GM23248 (cell line): ENCODE measurements around the gene NCOR2. TPM values are rescaled to one million over a fixed set of nuclear protein-coding genes. Genes with fewer than 3 reads are reported as not detected.

Experiments used
- DNase-seq: peaks from one replicate; pipeline ENCODE4 v3.0.0-alpha.2; 2015
- H2AFZ ChIP-seq: fragments of 200-600 bp; sonication (generic); 2 replicates; pipeline ENCODE4 v1.6.1; 2016; ENCODE audit warnings: antibody characterized with exemption
- H3F3A ChIP-seq: fragments of 200-600 bp; sonication (generic); 2 replicates; pipeline ENCODE4 v1.6.1; 2016; ENCODE audit warnings: mild to moderate bottlenecking, antibody characterized with exemption, mixed run types; ENCODE audit not compliant: insufficient read depth
- H3K27ac ChIP-seq: fragments of 200-600 bp; sonication (generic); 2 replicates; pipeline ENCODE4 v1.5.1; 2016; ENCODE audit warnings: mild to moderate bottlenecking
- H3K27me3 ChIP-seq: fragments of 200-600 bp; sonication (generic); replicated peaks from 2 replicates; pipeline ENCODE4 v1.6.1; 2016; ENCODE audit warnings: mild to moderate bottlenecking; ENCODE audit not compliant: insufficient read depth
- H3K36me3 ChIP-seq: fragments of 200-600 bp; sonication (generic); 2 replicates; pipeline ENCODE4 v1.6.1; 2016; ENCODE audit warnings: low read depth, mild to moderate bottlenecking
- H3K4me1 ChIP-seq: fragments of 200-600 bp; sonication (generic); 2 replicates; pipeline ENCODE4 v1.6.1; 2016; ENCODE audit warnings: mild to moderate bottlenecking; ENCODE audit not compliant: insufficient read depth
- H3K4me2 ChIP-seq: fragments of 200-600 bp; sonication (generic); one replicate; pipeline ENCODE4 v1.6.1; 2016; ENCODE audit warnings: mild to moderate bottlenecking; ENCODE audit not compliant: unreplicated experiment
- H3K4me3 ChIP-seq: fragments of 200-600 bp; sonication (generic); 2 replicates; pipeline ENCODE4 v1.5.1; 2016; ENCODE audit warnings: mild to moderate bottlenecking
- H3K79me2 ChIP-seq: fragments of 200-600 bp; sonication (generic); 2 replicates; pipeline ENCODE4 v1.6.1; 2016; ENCODE audit warnings: mild to moderate bottlenecking; ENCODE audit not compliant: insufficient read depth
- H3K9ac ChIP-seq: fragments of 200-600 bp; sonication (generic); 2 replicates; pipeline ENCODE4 v1.6.1; 2016; ENCODE audit warnings: mild to moderate bottlenecking
- H3K9me2 ChIP-seq: fragments of 200-600 bp; sonication (generic); 2 replicates; pipeline ENCODE4 v1.6.1; 2016; ENCODE audit warnings: mixed run types, mild to moderate bottlenecking, moderate library complexity; ENCODE audit not compliant: insufficient read depth
- H3K9me3 ChIP-seq: fragments of 200-600 bp; sonication (generic); one replicate; pipeline ENCODE4 v1.6.1; 2017; ENCODE audit warnings: low read depth
- H4K20me1 ChIP-seq: fragments of 200-600 bp; sonication (generic); 2 replicates; pipeline ENCODE4 v1.6.0; 2016; ENCODE audit not compliant: insufficient read depth
- EZH2 ChIP-seq: fragments of 200-600 bp; sonication (generic); IDR thresholded peaks from 2 replicates; pipeline ENCODE4 v1.6.1; 2018; ENCODE audit warnings: antibody characterized with exemption, mild to moderate bottlenecking; ENCODE audit not compliant: insufficient read depth, poor library complexity, severe bottlenecking
- EZH2phosphoT487 ChIP-seq: fragments of 200-600 bp; sonication (generic); IDR thresholded peaks from 2 replicates; pipeline ENCODE4 v1.6.1; 2018; ENCODE audit warnings: antibody characterized with exemption, moderate library complexity, mild to moderate bottlenecking, low read depth; ENCODE audit not compliant: insufficient read depth
- WGBS, 2 experiments: methylation state at CpG; one replicate each; pipeline ENCODE4 v1.1.6; 2015 to 2017; ENCODE audit warnings: low lambda C conversion rate in 2 of 2, low coverage in 1 of 2; ENCODE audit errors: missing lambda C conversion rate in 2 of 2; 5-methylcytosine and 5-hydroxymethylcytosine counted together
- in situ Hi-C: fragments of 300-500 bp; cut with MboI; formaldehyde crosslinking; loops from 2 replicates; pipeline ENCODE4 v1.15.0; 2020
- polyA plus RNA-seq: library from polyadenylated mRNA; unstranded; fragments of >200 nt; fragmentation: Nextera tagmentation; extraction: Ambion mirVana; gene quantifications from 2 replicates; pipeline ENCODE4 v1.2.1, GENCODE V29; 2016
- total RNA-seq: library from RNA; depleted of rRNA; stranded (reverse); fragments of >200 nt; shearing (Covaris generic); gene quantifications from 2 replicates; pipeline ENCODE4 v1.2.3, GENCODE V29; 2014

The NCOR2 gene
- total and polyA plus RNA-seq, 2 experiments from 2014 or later: 37.7 to 43.5 TPM

GRCh38 chr12:124612410-124612680 is 44.9 kb upstream of the NCOR2 start:
- DNase-seq: no peak
- no peaks in the 10 kb centered on the region for H3K27me3 ChIP-seq
- H3K9me2 ChIP-seq: no peaks in the 10 kb centered on the region
- 90 to 95% methylated on average over 4 of the region's 4 CpGs for WGBS, 2 experiments
- no peaks in the 10 kb centered on the region for H3K9me3 ChIP-seq
- in situ Hi-C loops: no loop called here
- TF ChIP-seq EZH2phosphoT487 (no peak), EZH2 (no peak)
- no peaks in the 10 kb centered on the region for H3K4me1 ChIP-seq
- no peak overlapping the region for H3K4me2 ChIP-seq
- H3K4me3 ChIP-seq: no peak overlapping the region
- H3K9ac ChIP-seq: no peak overlapping the region
- no peaks in the 10 kb centered on the region for H4K20me1 ChIP-seq
- no peaks in the 10 kb centered on the region for H3K79me2 ChIP-seq
- H3F3A ChIP-seq: no peaks in the 10 kb centered on the region
- H3K27ac ChIP-seq: no peak overlapping the region
- H3K36me3 ChIP-seq: no peaks in the 10 kb centered on the region
- no peak overlapping the region for H2AFZ ChIP-seq

- H3K27me3 ChIP-seq: no peaks in the 10 kb centered on the region
- in situ Hi-C loops: no loop called here
- no peak overlapping the region for H2AFZ ChIP-seq
- no peaks in the 10 kb centered on the region for H3K4me1 ChIP-seq
- H3K27ac ChIP-seq: no peak overlapping the region
- 84 to 91% methylated on average over 15 of the region's 15 CpGs for WGBS, 2 experiments
- no peaks in the 10 kb centered on the region for H4K20me1 ChIP-seq
- H3K79me2 ChIP-seq: no peaks in the 10 kb centered on the region
- H3K9me3 ChIP-seq: no peaks in the 10 kb centered on the region
- no peaks in the 10 kb centered on the region for H3K36me3 ChIP-seq
- no peak overlapping the region for H3K4me3 ChIP-seq
- TF ChIP-seq EZH2phosphoT487 (no peak), EZH2 (no peak)
- no peak overlapping the region for H3K9ac ChIP-seq
- H3F3A ChIP-seq: no peaks in the 10 kb centered on the region
- no peak for DNase-seq
- no peaks in the 10 kb centered on the region for H3K9me2 ChIP-seq
- H3K4me2 ChIP-seq: no peak overlapping the region
These were observed 44.4 kb upstream of the NCOR2 start for GRCh38 chr12:124611559-124612409.

DNA sequence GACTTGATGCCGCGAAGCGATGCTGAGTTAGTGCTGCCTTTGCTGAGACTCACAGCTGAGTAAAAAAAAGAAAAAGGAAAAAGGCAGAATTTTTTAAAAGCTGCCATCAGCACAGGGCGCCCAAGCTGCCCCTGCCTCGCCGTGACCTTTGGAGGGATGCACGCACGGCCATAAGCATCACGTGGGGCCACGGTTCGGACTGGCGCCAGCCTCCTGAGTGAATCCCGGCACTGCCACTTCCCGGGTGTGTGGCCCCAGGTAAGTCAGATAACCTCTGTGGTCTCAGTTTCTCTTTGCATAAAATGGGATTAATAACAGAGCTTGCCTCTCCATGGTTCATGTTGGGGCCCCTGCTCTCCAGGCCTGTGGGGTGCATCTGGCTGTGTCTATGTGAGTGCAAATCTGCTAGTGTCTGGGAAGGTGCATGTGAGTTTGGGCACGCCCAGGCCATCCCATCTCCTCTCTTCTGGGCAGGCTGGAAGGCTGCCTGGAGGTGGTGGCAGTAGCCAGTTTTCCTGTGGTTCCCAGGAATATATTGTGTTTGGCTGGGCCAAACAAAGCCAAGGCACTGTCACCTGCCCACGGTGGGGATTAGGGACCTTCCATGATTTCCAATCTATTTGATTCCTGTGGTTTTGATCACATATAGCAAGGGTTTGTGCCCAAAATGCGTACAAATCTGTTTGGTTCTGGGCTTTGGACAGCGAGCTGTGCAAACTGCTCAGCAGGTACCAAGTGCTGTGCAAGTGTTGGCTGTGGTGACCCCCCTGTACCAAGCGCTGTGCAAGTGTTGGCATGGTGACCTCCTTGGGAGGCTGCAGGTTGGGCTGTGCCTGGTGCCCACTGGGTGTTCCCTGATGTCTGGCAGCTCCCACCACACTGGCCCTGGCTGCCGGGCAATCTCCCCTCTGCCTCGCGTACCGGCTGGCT is 43.5 kb upstream of the NCOR2 start:
- no peak overlapping the region for H3K27ac ChIP-seq
- no peaks in the 10 kb centered on the region for H3K79me2 ChIP-seq
- no peaks in the 10 kb centered on the region for H3F3A ChIP-seq
- no peak for DNase-seq
- no peaks in the 10 kb centered on the region for H3K9me2 ChIP-seq
- no peaks in the 10 kb centered on the region for H3K4me1 ChIP-seq
- H3K4me2 ChIP-seq: no peak overlapping the region
- no peaks in the 10 kb centered on the region for H3K27me3 ChIP-seq
- H4K20me1 ChIP-seq: no peaks in the 10 kb centered on the region
- no peak overlapping the region for H3K4me3 ChIP-seq
- in situ Hi-C loops: no loop called here
- WGBS, 2 experiments: 95 to 96% methylated on average over 22 to 23 of the region's 23 CpGs
- no peaks in the 10 kb centered on the region for H3K36me3 ChIP-seq
- TF ChIP-seq EZH2phosphoT487 (no peak), EZH2 (no peak)
- no peak overlapping the region for H2AFZ ChIP-seq
- H3K9ac ChIP-seq: no peak overlapping the region
- no peaks in the 10 kb centered on the region for H3K9me3 ChIP-seq

- no peak for TF ChIP-seq EZH2phosphoT487
- TF ChIP-seq EZH2: no peak
- no peak for DNase-seq
- WGBS, 2 experiments: 93 to 96% methylated on average over 9 of the region's 9 CpGs
These were observed 42.7 kb upstream of the NCOR2 start for GRCh38 chr12:124610021-124610612.

More at GRCh38 chr12:124610021-124610612, 42.7 kb upstream of the NCOR2 start:
- Histone ChIP-seq H3K27ac (no peak overlapping the region), H3K4me1 (no peaks in the 10 kb centered on the region), H3K9me3 (no peaks in the 10 kb centered on the region), H4K20me1 (no peaks in the 10 kb centered on the region), H3K4me2 (no peak overlapping the region), H3K79me2 (no peaks in the 10 kb centered on the region), H2AFZ (no peak overlapping the region), H3K9ac (no peak overlapping the region), H3K4me3 (no peak overlapping the region), H3K9me2 (no peaks in the 10 kb centered on the region), H3K27me3 (no peaks in the 10 kb centered on the region), H3K36me3 (no peaks in the 10 kb centered on the region), H3F3A (no peaks in the 10 kb centered on the region)
- in situ Hi-C loops: no loop called here
